H1 (cell line): Measurements from ENCODE around the gene GARS1.

Source experiments
- CTCF ChIP-seq, 3 experiments: IDR thresholded peaks; 1 replicate in 2 of 3; 2 replicates in 1 of 3; pipeline versions ENCODE4 v1.5.1 to v1.6.1; 2011; ENCODE audit warnings: low read length in 3 of 3, mild to moderate bottlenecking in 3 of 3, inconsistent platforms in 2 of 3, low read depth in 1 of 3, moderate library complexity in 1 of 3; ENCODE audit not compliant: insufficient read depth in 1 of 3; ENCODE audit errors: control extremely low read depth in 1 of 3
- EP300 ChIP-seq, 2 experiments: IDR thresholded peaks; 1 replicate in 1 of 2; 2 replicates in 1 of 2; pipeline ENCODE4 v1.6.1; 2011 to 2012; ENCODE audit warnings: low read depth in 2 of 2, low read length in 2 of 2, mild to moderate bottlenecking in 2 of 2, borderline replicate concordance in 1 of 2, inconsistent platforms in 1 of 2, moderate library complexity in 1 of 2
- FOSL1 ChIP-seq: IDR thresholded peaks from 2 replicates; pipeline ENCODE4 v1.6.1; 2011; ENCODE audit warnings: mild to moderate bottlenecking, low read depth, low read length, moderate library complexity; ENCODE audit not compliant: insufficient read depth
- JUND ChIP-seq: IDR thresholded peaks from 2 replicates; pipeline ENCODE4 v1.6.1; 2011; ENCODE audit warnings: mild to moderate bottlenecking, improper control_type of control experiment, low read length
- PHF8 ChIP-seq: fragments of 200-600 bp; sonication (generic); conservative IDR thresholded peaks from 2 replicates; pipeline ENCODE4 v1.7.1; 2012; ENCODE audit warnings: low read depth, mild to moderate bottlenecking, inconsistent platforms, low read length, moderate library complexity
- POLR2A ChIP-seq, 2 experiments: IDR thresholded peaks; 1 replicate in 1 of 2; 2 replicates in 1 of 2; pipeline ENCODE4 v1.6.1; 2011; ENCODE audit warnings: low read depth in 2 of 2, low read length in 2 of 2, mild to moderate bottlenecking in 2 of 2; ENCODE audit errors: control extremely low read depth in 1 of 2
- POLR2AphosphoS5 ChIP-seq: IDR thresholded peaks from 2 replicates; pipeline ENCODE4 v1.6.1; 2011; ENCODE audit warnings: low read depth, low read length
- RAD21 ChIP-seq, 2 experiments: IDR thresholded peaks in 1 of 2; conservative IDR thresholded peaks in 1 of 2; 2 replicates each; pipeline ENCODE4 v1.6.1; 2011; ENCODE audit warnings: low read depth in 2 of 2, low read length in 2 of 2, improper control_type of control experiment in 1 of 2, inconsistent platforms in 1 of 2, mild to moderate bottlenecking in 1 of 2, moderate library complexity in 1 of 2
- RFX5 ChIP-seq: IDR thresholded peaks from 2 replicates; pipeline ENCODE4 v1.6.1; 2011; ENCODE audit warnings: low read depth, low read length, improper control_type of control experiment, borderline replicate concordance
- SP4 ChIP-seq: IDR thresholded peaks from 2 replicates; pipeline ENCODE4 v1.6.1; 2012; ENCODE audit warnings: low read length, inconsistent platforms
- TBP ChIP-seq: IDR thresholded peaks from 2 replicates; pipeline ENCODE4 v1.6.1; 2011; ENCODE audit warnings: low read depth, low read length, improper control_type of control experiment
- TF ChIP-seq, protein P1 (sequence below): IDR thresholded peaks from 2 replicates; pipeline ENCODE4 v1.6.1; 2012; ENCODE audit warnings: inconsistent platforms

GRCh38 chr7:30618961-30619360 is 24.3 kb downstream of the GARS1 start:
- TF ChIP-seq CTCF (IDR thresholded peaks at IDR 0.05; ENCODE audit: control extremely low read depth in 1 of 3, insufficient read depth in 1 of 3, low read depth in 1 of 3, low read length in 3 of 3): no peak
- TF ChIP-seq POLR2AphosphoS5: no peak
- no peak for TF ChIP-seq FOSL1
- no peak for TF ChIP-seq RAD21 (IDR thresholded peaks at IDR 0.05 in 1 of 2, conservative IDR thresholded peaks at IDR 0.05 in 1 of 2; ENCODE audit: low read depth in 2 of 2, low read length in 2 of 2)
- no peak for TF ChIP-seq RFX5
- TF ChIP-seq EP300 (IDR thresholded peaks at IDR 0.05; ENCODE audit: borderline replicate concordance in 1 of 2, low read depth in 2 of 2, low read length in 2 of 2): no peak
- TF ChIP-seq, protein P1, sequence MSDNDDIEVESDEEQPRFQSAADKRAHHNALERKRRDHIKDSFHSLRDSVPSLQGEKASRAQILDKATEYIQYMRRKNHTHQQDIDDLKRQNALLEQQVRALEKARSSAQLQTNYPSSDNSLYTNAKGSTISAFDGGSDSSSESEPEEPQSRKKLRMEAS: no peak
- TF ChIP-seq SP4: no peak
- TF ChIP-seq TBP: no peak
- no peak for TF ChIP-seq POLR2A (IDR thresholded peaks at IDR 0.05; ENCODE audit: control extremely low read depth in 1 of 2, low read depth in 2 of 2, low read length in 2 of 2)
- TF ChIP-seq JUND: no peak
- no peak for TF ChIP-seq PHF8
